HepG2 (cell line): ENCODE measurements around the gene NEMP2. TPM values are rescaled to one million over a fixed set of nuclear protein-coding genes. Genes with fewer than 3 reads are reported as not detected.
A peak's percentile ranks its signal among the peaks of the same experiment; 100 is the strongest.

Experiments
- ATF7-NPFF ChIP-seq: sonication (generic); formaldehyde crosslinking; IDR thresholded peaks from 2 replicates; pipeline ENCODE4 v1.8.1; 2023; ENCODE audit warnings: mild to moderate bottlenecking, low read depth, missing genetic modification reagents, moderate library complexity
- CERS6 ChIP-seq: sonication (generic); formaldehyde crosslinking; IDR thresholded peaks from 2 replicates; pipeline ENCODE4 v1.5.0; 2020; ENCODE audit warnings: missing genetic modification reagents
- GFI1 ChIP-seq: sonication (generic); formaldehyde crosslinking; IDR thresholded peaks from 2 replicates; pipeline ENCODE4 v1.5.0; 2020; ENCODE audit warnings: missing genetic modification reagents, mild to moderate bottlenecking, borderline replicate concordance
- MEIS2 ChIP-seq: sonication (generic); formaldehyde crosslinking; IDR thresholded peaks from 2 replicates; pipeline ENCODE4 v1.9.0; 2021; ENCODE audit warnings: mild to moderate bottlenecking, missing genetic modification reagents
- RARG ChIP-seq: sonication (generic); formaldehyde crosslinking; IDR thresholded peaks from 2 replicates; pipeline ENCODE4 v1.4.0; 2020; ENCODE audit warnings: low read depth, mild to moderate bottlenecking, missing genetic modification reagents
- YEATS4 ChIP-seq: sonication (generic); formaldehyde crosslinking; IDR thresholded peaks from 2 replicates; pipeline ENCODE4 v1.4.0; 2020; ENCODE audit warnings: missing genetic modification reagents, borderline replicate concordance
- ZC3H13 ChIP-seq: sonication (generic); formaldehyde crosslinking; IDR thresholded peaks from 2 replicates; pipeline ENCODE4 v1.8.1; 2023; ENCODE audit warnings: mild to moderate bottlenecking, missing genetic modification reagents, moderate library complexity
- ZFP1 ChIP-seq: IDR thresholded peaks from 2 replicates; pipeline ENCODE4 v1.6.1; 2016
- ZNF280D ChIP-seq: sonication (generic); formaldehyde crosslinking; IDR thresholded peaks from 2 replicates; pipeline ENCODE4 v1.5.1; 2020; ENCODE audit warnings: mild to moderate bottlenecking, missing genetic modification reagents
- ZNF607 ChIP-seq: sonication (generic); formaldehyde crosslinking; IDR thresholded peaks from 2 replicates; pipeline ENCODE4 v1.5.1; 2020; ENCODE audit warnings: missing genetic modification reagents, mild to moderate bottlenecking, borderline replicate concordance
- ZSCAN25 ChIP-seq: sonication (generic); formaldehyde crosslinking; IDR thresholded peaks from 2 replicates; pipeline ENCODE4 v1.8.0; 2022; ENCODE audit warnings: mild to moderate bottlenecking, missing genetic modification reagents
- ZZZ3 ChIP-seq: sonication (generic); formaldehyde crosslinking; IDR thresholded peaks from 2 replicates; pipeline ENCODE4 v1.4.0; 2020; ENCODE audit warnings: missing genetic modification reagents, mild to moderate bottlenecking, borderline replicate concordance
- polyA plus RNA-seq, 8 experiments: library from polyadenylated mRNA; depleted of rRNA in 3 of 8; stranded (reverse) in 7 of 8; unstranded in 1 of 8; fragments of >200 nt; fragmentation: Illumina TruSeq in 4 of 8; extraction: Trizol in 4 of 8; gene quantifications; 2 replicates each; pipeline versions ENCODE4 v1.2.1 to v1.2.3, GENCODE V29; 2011 to 2016; ENCODE audit warnings: low read depth in 4 of 8, missing spikeins in 1 of 8, mixed read lengths in 1 of 8; ENCODE audit not compliant: insufficient read depth in 1 of 8
- total RNA-seq, 5 experiments: library from RNA; depleted of rRNA; stranded (reverse); fragments of >200 nt; fragmentation: Illumina TruSeq; extraction: Trizol; gene quantifications; 2 replicates each; pipeline ENCODE4 v1.2.3, GENCODE V29; 2016; ENCODE audit warnings: low read depth in 1 of 5
- TF ChIP-seq, protein P1 (sequence below): sonication (generic); formaldehyde crosslinking; IDR thresholded peaks from 2 replicates; pipeline ENCODE4 v1.4.0; 2020; ENCODE audit warnings: mild to moderate bottlenecking, missing genetic modification reagents
- TF ChIP-seq, protein P2 (sequence below): IDR thresholded peaks from 2 replicates; pipeline ENCODE4 v1.6.1; 2016; ENCODE audit warnings: missing biosample characterization, missing genetic modification reagents, low read depth

Gene NEMP2
- total and polyA plus RNA-seq, 2 of the 13 experiments (the other 11 are each of a cell fraction or from before 2014, with no cell fraction given), result 2.4 to 9.8 TPM

GRCh38 chr2:190534310-190535120, at the start of gene NEMP2 (continued):
- TF ChIP-seq, protein P1, sequence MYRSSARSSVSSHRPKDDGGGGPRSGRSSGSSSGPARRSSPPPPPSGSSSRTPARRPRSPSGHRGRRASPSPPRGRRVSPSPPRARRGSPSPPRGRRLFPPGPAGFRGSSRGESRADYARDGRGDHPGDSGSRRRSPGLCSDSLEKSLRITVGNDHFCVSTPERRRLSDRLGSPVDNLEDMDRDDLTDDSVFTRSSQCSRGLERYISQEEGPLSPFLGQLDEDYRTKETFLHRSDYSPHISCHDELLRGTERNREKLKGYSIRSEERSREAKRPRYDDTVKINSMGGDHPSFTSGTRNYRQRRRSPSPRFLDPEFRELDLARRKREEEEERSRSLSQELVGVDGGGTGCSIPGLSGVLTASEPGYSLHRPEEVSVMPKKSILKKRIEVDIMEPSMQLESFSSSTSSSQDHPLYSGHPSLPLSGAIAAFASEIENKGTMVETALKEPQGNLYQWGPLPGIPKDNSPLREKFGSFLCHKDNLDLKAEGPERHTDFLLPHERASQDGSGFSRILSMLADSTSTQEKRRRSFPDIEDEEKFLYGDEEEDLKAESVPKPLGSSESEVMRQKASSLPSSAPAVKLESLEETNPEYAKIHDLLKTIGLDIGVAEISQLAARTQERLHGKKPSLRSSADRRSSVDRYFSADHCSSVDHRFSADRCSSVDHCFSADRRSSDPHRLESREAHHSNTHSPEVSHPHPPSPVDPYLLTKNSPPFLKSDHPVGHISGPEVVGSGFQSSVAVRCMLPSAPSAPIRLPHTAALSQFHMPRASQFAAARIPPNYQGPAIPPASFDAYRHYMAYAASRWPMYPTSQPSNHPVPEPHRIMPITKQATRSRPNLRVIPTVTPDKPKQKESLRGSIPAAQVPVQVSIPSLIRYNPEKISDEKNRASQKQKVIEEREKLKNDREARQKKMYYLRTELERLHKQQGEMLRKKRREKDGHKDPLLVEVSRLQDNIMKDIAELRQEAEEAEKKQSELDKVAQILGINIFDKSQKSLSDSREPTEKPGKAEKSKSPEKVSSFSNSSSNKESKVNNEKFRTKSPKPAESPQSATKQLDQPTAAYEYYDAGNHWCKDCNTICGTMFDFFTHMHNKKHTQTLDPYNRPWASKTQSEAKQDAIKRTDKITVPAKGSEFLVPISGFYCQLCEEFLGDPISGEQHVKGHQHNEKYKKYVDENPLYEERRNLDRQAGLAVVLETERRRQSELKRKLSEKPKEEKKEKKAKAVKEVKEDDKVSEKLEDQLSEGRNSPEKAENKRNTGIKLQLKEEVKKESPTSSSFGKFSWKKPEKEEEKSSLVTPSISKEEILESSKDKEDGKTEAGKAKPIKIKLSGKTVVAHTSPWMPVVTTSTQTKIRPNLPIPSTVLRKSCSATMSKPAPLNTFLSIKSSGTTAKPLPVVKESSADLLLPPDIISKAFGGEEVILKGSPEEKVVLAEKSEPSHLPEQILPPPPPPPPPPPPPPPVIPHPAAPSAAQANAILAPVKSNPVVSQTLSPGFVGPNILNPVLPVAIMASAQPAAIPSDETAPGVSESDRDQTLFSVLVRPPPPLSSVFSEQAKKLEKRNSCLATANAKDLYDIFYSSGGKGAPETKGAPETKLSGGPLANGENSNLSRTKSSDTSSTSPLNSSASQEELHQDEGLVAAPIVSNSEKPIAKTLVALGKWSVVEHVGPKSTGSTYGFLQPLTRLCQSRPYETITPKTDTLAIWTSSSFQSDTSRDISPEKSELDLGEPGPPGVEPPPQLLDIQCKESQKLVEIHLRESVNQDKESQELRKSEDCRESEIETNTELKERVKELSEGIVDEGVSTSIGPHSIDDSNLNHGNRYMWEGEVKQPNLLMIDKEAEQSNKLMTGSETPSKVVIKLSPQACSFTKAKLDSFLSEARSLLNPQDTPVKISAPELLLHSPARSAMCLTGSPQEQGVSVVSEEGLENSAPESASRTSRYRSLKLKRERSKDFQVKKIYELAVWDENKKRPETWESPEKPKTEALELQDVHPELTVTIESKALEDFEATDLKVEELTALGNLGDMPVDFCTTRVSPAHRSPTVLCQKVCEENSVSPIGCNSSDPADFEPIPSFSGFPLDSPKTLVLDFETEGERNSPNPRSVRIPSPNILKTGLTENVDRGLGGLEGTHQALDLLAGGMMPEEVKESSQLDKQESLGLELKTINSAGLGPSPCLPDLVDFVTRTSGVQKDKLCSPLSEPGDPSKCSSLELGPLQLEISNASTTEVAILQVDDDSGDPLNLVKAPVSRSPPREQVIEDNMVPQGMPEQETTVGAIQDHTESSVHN (CRISPR knock-in tag), result no peak
- TF ChIP-seq ZZZ3 (CRISPR knock-in tag), result 0 out of 2 replicates have a peak, but pooled peaks have one; percentile 35
- no peak; the same call in 1 of the 2 replicates for TF ChIP-seq CERS6 (CRISPR knock-in tag)
- peak; percentile 95 for TF ChIP-seq ZNF607 (CRISPR knock-in tag)
- TF ChIP-seq, protein P2, sequence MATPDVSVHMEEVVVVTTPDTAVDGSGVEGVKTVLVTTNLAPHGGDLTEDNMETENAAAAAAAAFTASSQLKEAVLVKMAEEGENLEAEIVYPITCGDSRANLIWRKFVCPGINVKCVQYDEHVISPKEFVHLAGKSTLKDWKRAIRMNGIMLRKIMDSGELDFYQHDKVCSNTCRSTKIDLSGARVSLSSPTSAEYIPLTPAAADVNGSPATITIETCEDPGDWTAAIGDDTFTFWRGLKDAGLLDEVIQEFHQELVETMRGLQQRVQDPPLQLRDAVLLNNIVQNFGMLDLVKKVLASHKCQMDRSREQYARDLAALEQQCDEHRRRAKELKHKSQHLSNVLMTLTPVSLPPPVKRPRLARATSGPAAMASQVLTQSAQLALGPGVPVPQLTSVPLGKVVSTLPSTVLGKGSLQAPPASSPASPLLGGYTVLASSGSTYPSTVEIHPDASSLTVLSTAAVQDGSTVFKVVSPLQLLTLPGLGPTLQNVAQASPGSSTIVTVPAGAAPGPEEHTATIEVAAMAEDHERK, result peak; percentile 87
- TF ChIP-seq RARG (CRISPR knock-in tag), result peak; percentile 91
- peak; percentile 75 for TF ChIP-seq ZSCAN25 (CRISPR knock-in tag)
- TF ChIP-seq YEATS4 (CRISPR knock-in tag), result peak; percentile 95; the same call in 1 of the 2 replicates
- peak; percentile 69; the same call in 1 of the 2 replicates for TF ChIP-seq GFI1 (CRISPR knock-in tag)
- peak; percentile 98 for TF ChIP-seq ZC3H13 (CRISPR knock-in tag)
- TF ChIP-seq ZFP1 (CRISPR knock-in tag), result no peak; the same call in 1 of the 2 replicates
- TF ChIP-seq ZNF280D (CRISPR knock-in tag), result no peak; the same call in 1 of the 2 replicates
- TF ChIP-seq MEIS2 (CRISPR knock-in tag), result peak; percentile 60; the same call in 1 of the 2 replicates
- peak; percentile 99 for TF ChIP-seq ATF7-NPFF (CRISPR knock-in tag)
